ENCODE measurements around the gene HELZ.

HELZ gene

GRCh38 chr17:67090341-67090740, 154.7 kb downstream of the HELZ start:
- in situ Hi-C loops (cut with MboI; ENCODE audit: low sequenced_read_pairs), result no loop called here

GRCh38 chr17:67088639-67089038, 156.4 kb downstream of the HELZ start:
- in situ Hi-C loops (cut with MboI; ENCODE audit: low sequenced_read_pairs), result no loop called here

GRCh38 chr17:67085406-67085805, 159.6 kb downstream of the HELZ start:
- in situ Hi-C loops (cut with MboI; ENCODE audit: low sequenced_read_pairs), result no loop called here

- in situ Hi-C loops (cut with MboI; ENCODE audit: low sequenced_read_pairs), result no loop called here
Observed at GRCh38 chr17:67082107-67082506, 162.9 kb downstream of the HELZ start.

- in situ Hi-C loops (cut with MboI; ENCODE audit: low sequenced_read_pairs), result no loop called here
Observed at GRCh38 chr17:67080804-67081203, 164.2 kb downstream of the HELZ start.

GRCh38 chr17:67079491-67079890, 165.5 kb downstream of the HELZ start:
- in situ Hi-C loops (cut with MboI; ENCODE audit: low sequenced_read_pairs), result no loop called here

- in situ Hi-C loops (cut with MboI; ENCODE audit: low sequenced_read_pairs), result no loop called here
Observed at GRCh38 chr17:67078292-67078691, 166.7 kb downstream of the HELZ start.

GRCh38 chr17:67076290-67076689, 168.7 kb downstream of the HELZ start:
- in situ Hi-C loops (cut with MboI; ENCODE audit: low sequenced_read_pairs), result no loop called here

GRCh38 chr17:67074781-67075180, 170.2 kb downstream of the HELZ start:
- in situ Hi-C loops (cut with MboI; ENCODE audit: low sequenced_read_pairs), result no loop called here

- in situ Hi-C loops (cut with MboI; ENCODE audit: low sequenced_read_pairs), result no loop called here
Observed at GRCh38 chr17:67072885-67073284, 172.1 kb downstream of the HELZ start.

GRCh38 chr17:67071595-67071994, 173.4 kb downstream of the HELZ start:
- in situ Hi-C loops (cut with MboI; ENCODE audit: low sequenced_read_pairs), result no loop called here

- in situ Hi-C loops (cut with MboI; ENCODE audit: low sequenced_read_pairs), result no loop called here
Observed at GRCh38 chr17:67069603-67070136, 175.3 kb downstream of the HELZ start.

- in situ Hi-C loops (cut with MboI; ENCODE audit: low sequenced_read_pairs), result no loop called here
Observed at GRCh38 chr17:67068999-67069398, 176.0 kb downstream of the HELZ start.

- in situ Hi-C loops (cut with MboI; ENCODE audit: low sequenced_read_pairs), result no loop called here
Observed at GRCh38 chr17:67067571-67068482, 177.2 kb downstream of the HELZ start.

GRCh38 chr17:67066717-67067116, 178.3 kb downstream of the HELZ start:
- in situ Hi-C loops (cut with MboI; ENCODE audit: low sequenced_read_pairs), result no loop called here

GRCh38 chr17:67063141-67063540, 181.9 kb downstream of the HELZ start:
- in situ Hi-C loops (cut with MboI; ENCODE audit: low sequenced_read_pairs), result no loop called here

- in situ Hi-C loops (cut with MboI; ENCODE audit: low sequenced_read_pairs), result no loop called here
Observed at GRCh38 chr17:67059372-67059771, 185.6 kb downstream of the HELZ start.

- in situ Hi-C loops (cut with MboI; ENCODE audit: low sequenced_read_pairs), result no loop called here
Observed at GRCh38 chr17:67058036-67058435, 187.0 kb downstream of the HELZ start.

- in situ Hi-C loops (cut with MboI; ENCODE audit: low sequenced_read_pairs), result no loop called here
Observed at GRCh38 chr17:67056746-67057490, 188.1 kb downstream of the HELZ start.

GRCh38 chr17:67055811-67056745, 188.9 kb downstream of the HELZ start:
- in situ Hi-C loops (cut with MboI; ENCODE audit: low sequenced_read_pairs), result no loop called here

GRCh38 chr17:67055041-67055443, 190.0 kb downstream of the HELZ start:
- in situ Hi-C loops (cut with MboI; ENCODE audit: low sequenced_read_pairs), result no loop called here
